ENCODE results near the gene COBLL1.

- TF ChIP-seq CTCF (IDR thresholded peaks at IDR 0.05): no peak
- no peak for TF ChIP-seq POLR2AphosphoS5 (IDR thresholded peaks at IDR 0.05)
- no peak for TF ChIP-seq POLR2A (IDR thresholded peaks at IDR 0.05)
These were observed 198.6 kb downstream of the COBLL1 start for GRCh38 chr2:164642946-164643555.
